Natural killer cell (primary cell): ENCODE results near the gene MYO5C. TPM values are rescaled to one million over a fixed set of nuclear protein-coding genes. Genes with fewer than 3 reads are reported as not detected.

Experiments
- ATAC-seq, 3 donors: fragments of 150-1000 bp in 2 of 3; fragments of 200-7000 bp in 1 of 3; cut with Tn5 transposase; 1 replicate in 1 of 3; 2 replicates in 2 of 3; pipeline ENCODE4 v1.10.0; 2021; ENCODE audit warnings: mild to moderate bottlenecking in 2 of 3, moderate library complexity in 2 of 3
- DNase-seq, 2 donors: peaks; one replicate each; pipeline versions ENCODE4 v3.0.0 to v3.0.0-alpha.2; 2013 to 2021; ENCODE audit warnings: mixed read lengths in 1 of 2
- H3K27ac ChIP-seq: one replicate; pipeline ENCODE4 v1.5.1; 2013; ENCODE audit warnings: mild to moderate bottlenecking, low read length
- H3K27me3 ChIP-seq: one replicate; pipeline ENCODE4 v1.6.1; 2013; ENCODE audit warnings: low read length; ENCODE audit not compliant: control insufficient read depth, insufficient read depth
- H3K36me3 ChIP-seq: one replicate; pipeline ENCODE4 v1.6.1; 2013; ENCODE audit warnings: low read length; ENCODE audit not compliant: control insufficient read depth, insufficient read depth
- H3K4me1 ChIP-seq: one replicate; pipeline ENCODE4 v1.6.1; 2013; ENCODE audit warnings: low read length; ENCODE audit not compliant: control insufficient read depth, insufficient read depth
- H3K4me3 ChIP-seq: one replicate; pipeline ENCODE4 v1.5.1; 2013; ENCODE audit warnings: low read length
- H3K9me3 ChIP-seq: one replicate; pipeline ENCODE4 v1.6.1; 2013; ENCODE audit warnings: low read length; ENCODE audit not compliant: control insufficient read depth, insufficient read depth
- H3K27ac Mint-ChIP-seq, 2 donors: one replicate each; pipeline ENCODE4 v1.8.0; 2022; ENCODE audit warnings: mild to moderate bottlenecking in 2 of 2, mixed read lengths in 2 of 2, moderate library complexity in 1 of 2
- H3K27me3 Mint-ChIP-seq, 2 donors: one replicate each; pipeline ENCODE4 v1.8.0; 2022; ENCODE audit warnings: low read depth in 2 of 2, mixed read lengths in 2 of 2
- H3K36me3 Mint-ChIP-seq: one replicate; pipeline ENCODE4 v1.8.0; 2022; ENCODE audit warnings: mixed read lengths
- H3K4me1 Mint-ChIP-seq, 2 donors: one replicate each; pipeline ENCODE4 v1.8.0; 2022; ENCODE audit warnings: mixed read lengths in 2 of 2
- H3K4me3 Mint-ChIP-seq: one replicate; pipeline ENCODE4 v1.8.0; 2022; ENCODE audit warnings: mild to moderate bottlenecking, moderate library complexity, mixed read lengths
- H3K9me3 Mint-ChIP-seq, 2 donors: one replicate each; pipeline ENCODE4 v1.8.0; 2022; ENCODE audit warnings: mixed read lengths in 2 of 2
- CTCF ChIP-seq: fragments of 200-600 bp; IDR thresholded peaks from one replicate; pipeline ENCODE4 v1.8.0; 2022; ENCODE audit warnings: antibody characterized with exemption
- WGBS: methylation state at CpG from one replicate; pipeline ENCODE4 v1.1.7; 2013; ENCODE audit warnings: missing lambda C conversion rate; ENCODE audit not compliant: insufficient coverage; 5-methylcytosine and 5-hydroxymethylcytosine counted together
- intact Hi-C: fragments of 100-400 bp; cut with micrococcal nuclease; formaldehyde crosslinking; loops from one replicate; pipeline ENCODE4 v1.14.2; 2022
- total RNA-seq, 4 donors: library from RNA; stranded (reverse); fragments of 120-200 nt in 1 of 4; gene quantifications; one replicate each; pipeline versions ENCODE4 v1.2.3 to v1.2.4, GENCODE V29; 2013 to 2022

The MYO5C gene
- total RNA-seq, 3 donors from 2014 or later (not counting 1 experiment from before 2014, with no cell fraction given) = 0.45 to 0.82 (median 0.60) TPM

GRCh38 chr15:52162260-52162659 lies 133.3 kb downstream of the MYO5C start:
- Mint-ChIP-seq H3K4me3 (no peak overlapping the region), H3K36me3 (no peaks in the 10 kb centered on the region), H3K27ac (no peak overlapping the region), H3K4me1 (peaks cover 7 to 14% of the 10 kb centered on the region in 2 donors), H3K9me3 (no peaks in the 10 kb centered on the region), H3K27me3 (no peaks in the 10 kb centered on the region)
- Histone ChIP-seq H3K9me3 (no peaks in the 10 kb centered on the region), H3K36me3 (peaks cover 15% of the 10 kb centered on the region), H3K27ac (no peak overlapping the region), H3K4me3 (no peak overlapping the region), H3K4me1 (no peaks in the 10 kb centered on the region), H3K27me3 (no peaks in the 10 kb centered on the region)
- TF ChIP-seq CTCF = no peak
- no peak for ATAC-seq
- no peak for DNase-seq
- 89% methylated on average over 3 of the region's 4 CpGs for WGBS
- intact Hi-C loops = no loop called here

DNA sequence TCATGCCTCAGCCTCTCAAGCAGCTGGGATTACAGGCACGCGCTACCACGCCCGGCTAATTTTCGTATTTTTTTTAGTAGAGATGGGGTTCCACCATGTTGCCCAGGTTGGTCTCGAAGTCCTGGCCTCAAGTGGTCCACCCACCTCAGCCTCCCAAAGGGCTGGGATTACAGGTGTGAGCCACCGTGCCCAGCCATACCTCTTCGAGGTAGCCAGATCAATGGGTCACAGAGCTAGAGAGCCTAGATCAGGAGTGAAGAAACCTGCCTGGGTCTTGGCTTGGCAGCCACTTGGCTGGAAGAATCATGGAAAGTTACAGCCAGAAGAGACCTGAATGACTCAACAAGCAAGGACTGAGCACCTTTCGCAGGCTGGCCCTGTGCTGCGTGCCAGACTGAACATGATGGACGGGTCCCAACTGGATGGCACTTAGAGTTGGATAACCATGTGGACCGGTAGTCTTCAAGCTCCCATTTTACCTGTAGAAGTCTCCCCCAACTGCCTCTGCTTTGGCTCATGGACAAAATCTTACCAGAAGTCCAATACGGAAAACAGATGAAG lies 134.1 kb downstream of the MYO5C start:
- intact Hi-C loops = no loop called here
- Mint-ChIP-seq H3K27ac (no peak overlapping the region), H3K36me3 (no peaks in the 10 kb centered on the region), H3K4me3 (no peak overlapping the region), H3K9me3 (no peaks in the 10 kb centered on the region), H3K27me3 (no peaks in the 10 kb centered on the region), H3K4me1 (peaks cover 7 to 14% of the 10 kb centered on the region in 2 donors)
- Histone ChIP-seq H3K4me1 (no peaks in the 10 kb centered on the region), H3K9me3 (no peaks in the 10 kb centered on the region), H3K27ac (no peak overlapping the region), H3K36me3 (peaks cover 15% of the 10 kb centered on the region), H3K4me3 (no peak overlapping the region), H3K27me3 (no peaks in the 10 kb centered on the region)
- ATAC-seq (no peak), DNase-seq (no peak)
- TF ChIP-seq CTCF = no peak
- WGBS = 98% methylated on average over 12 of the region's 13 CpGs

DNA sequence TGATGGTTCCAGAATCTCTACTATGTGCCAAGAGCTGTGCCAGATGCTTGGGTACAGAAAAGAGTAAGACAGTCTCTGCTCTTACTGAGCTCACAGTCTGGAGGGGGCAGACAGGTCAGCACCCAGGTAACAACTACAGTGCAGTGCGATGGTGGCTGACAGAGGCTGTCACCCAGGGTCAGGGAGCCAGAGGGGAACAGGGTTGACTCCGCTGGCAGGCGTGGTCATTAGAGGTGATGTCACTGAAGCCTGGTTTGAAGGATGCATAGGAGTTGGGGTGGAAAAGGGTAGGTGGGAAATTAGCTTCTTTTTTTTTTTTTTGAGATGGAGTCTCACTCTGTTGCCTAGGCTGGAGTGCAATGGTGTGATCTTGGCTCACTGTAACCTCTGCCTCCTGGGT lies 136.0 kb downstream of the MYO5C start:
- intact Hi-C loops = no loop called here
- H3K9me3 Mint-ChIP-seq = no peaks in the 10 kb centered on the region

More for the DNA sequence above, 136.0 kb downstream of the MYO5C start:
- no peaks in the 10 kb centered on the region for H3K27me3 ChIP-seq
- peaks cover 15% of the 10 kb centered on the region for H3K36me3 ChIP-seq
- Mint-ChIP-seq H3K36me3 (no peaks in the 10 kb centered on the region), H3K4me1 (peaks cover 2 to 8% of the 10 kb centered on the region in 2 donors), H3K4me3 (no peak overlapping the region), H3K27me3 (no peaks in the 10 kb centered on the region), H3K27ac (no peak overlapping the region)
- TF ChIP-seq CTCF = no peak
- H3K27ac ChIP-seq = no peak overlapping the region
- WGBS = 100% methylated on average over 3 of the region's 3 CpGs
- H3K4me1 ChIP-seq = no peaks in the 10 kb centered on the region
- no peak for DNase-seq
- no peak overlapping the region for H3K4me3 ChIP-seq
- ATAC-seq = no peak
- no peaks in the 10 kb centered on the region for H3K9me3 ChIP-seq
